Measurements from ENCODE around the gene DACT1.
"Not testable (repeated sequence)": the region's sequence is repeated elsewhere in the genome, so short reads cannot be mapped to it uniquely, and the experiment has no call there.

Gene DACT1

GRCh38 chr14:58637391-58638230, at the start of gene DACT1:
Gene DACT1, plus strand, starts transcription at chr14:58637962. Its CDS starts 241 bp downstream, at chr14:58638203.
- no peak for DNase-seq (ENCODE audit: low spot score)

- not testable (repeated sequence) for DNase-seq (ENCODE audit: low spot score)
Measured at GRCh38 chr14:58588321-58588720, 49.4 kb upstream of the DACT1 start.

GRCh38 chr14:58593977-58594376, 43.8 kb upstream of the DACT1 start:
- DNase-seq (ENCODE audit: low spot score): no peak

- no peak for DNase-seq (ENCODE audit: low spot score)
Measured at GRCh38 chr14:58597041-58597440, 40.7 kb upstream of the DACT1 start.

- DNase-seq (ENCODE audit: low spot score): no peak
Measured at GRCh38 chr14:58598028-58598803, 39.5 kb upstream of the DACT1 start.

- no peak for DNase-seq (ENCODE audit: low spot score)
Measured at GRCh38 chr14:58598804-58599525, 38.8 kb upstream of the DACT1 start.

- DNase-seq (ENCODE audit: low spot score): no peak
Measured at GRCh38 chr14:58599707-58600106, 38.1 kb upstream of the DACT1 start.

- DNase-seq (ENCODE audit: low spot score): no peak
Measured at GRCh38 chr14:58605465-58605864, 32.3 kb upstream of the DACT1 start.

GRCh38 chr14:58607131-58607951, 30.4 kb upstream of the DACT1 start:
- DNase-seq (ENCODE audit: low spot score): no peak

GRCh38 chr14:58607952-58608317, 29.8 kb upstream of the DACT1 start:
- DNase-seq (ENCODE audit: low spot score): no peak

- no peak for DNase-seq (ENCODE audit: low spot score)
Measured at GRCh38 chr14:58617619-58618018, 20.1 kb upstream of the DACT1 start.

- no peak for DNase-seq (ENCODE audit: low spot score)
Measured at GRCh38 chr14:58620011-58620410, 17.8 kb upstream of the DACT1 start.

- no peak for DNase-seq (ENCODE audit: low spot score)
Measured at GRCh38 chr14:58625438-58625837, 12.3 kb upstream of the DACT1 start.

GRCh38 chr14:58626431-58626831, 11.3 kb upstream of the DACT1 start:
- DNase-seq (ENCODE audit: low spot score): no peak

GRCh38 chr14:58628406-58628805, 9.4 kb upstream of the DACT1 start:
- no peak for DNase-seq (ENCODE audit: low spot score)

GRCh38 chr14:58629281-58629680, 8.5 kb upstream of the DACT1 start:
- DNase-seq (ENCODE audit: low spot score): no peak

- DNase-seq (ENCODE audit: low spot score): no peak
Measured at GRCh38 chr14:58631732-58632131, 6.0 kb upstream of the DACT1 start.

- DNase-seq (ENCODE audit: low spot score): no peak
Measured at GRCh38 chr14:58633831-58634230, 3.9 kb upstream of the DACT1 start.

- DNase-seq (ENCODE audit: low spot score): no peak
Measured at GRCh38 chr14:58634406-58635090, 3.2 kb upstream of the DACT1 start.

GRCh38 chr14:58635091-58635830, 2.5 kb upstream of the DACT1 start:
- no peak for DNase-seq (ENCODE audit: low spot score)

All from NAMALWA (cell line).